GM12878 (cell line): ENCODE measurements around the gene PDE8B.

Experiments used
- BRCA1 ChIP-seq: IDR thresholded peaks from 2 replicates; pipeline ENCODE4 v1.6.1; 2011; ENCODE audit warnings: low read depth, low read length, improper control_type of control experiment
- EGR1 ChIP-seq, 2 experiments: IDR thresholded peaks; 1 replicate in 1 of 2; 2 replicates in 1 of 2; pipeline ENCODE4 v1.6.1; 2011 to 2012; ENCODE audit warnings: low read depth in 2 of 2, low read length in 2 of 2, borderline replicate concordance in 1 of 2, mild to moderate bottlenecking in 1 of 2, moderate library complexity in 1 of 2
- HDAC2 ChIP-seq: fragments of 200-600 bp; sonication (generic); IDR thresholded peaks from 2 replicates; pipeline ENCODE4 v1.6.1; 2017
- JUNB ChIP-seq: IDR thresholded peaks from 2 replicates; pipeline ENCODE4 v1.6.1; 2016; ENCODE audit warnings: antibody characterized with exemption, mild to moderate bottlenecking
- JUND ChIP-seq: IDR thresholded peaks from 2 replicates; pipeline ENCODE4 v1.6.1; 2012; ENCODE audit warnings: low read depth, mild to moderate bottlenecking, low read length, improper control_type of control experiment, moderate library complexity
- KDM1A ChIP-seq: fragments of 200-600 bp; sonication (generic); IDR thresholded peaks from 2 replicates; pipeline ENCODE4 v1.6.1; 2016; ENCODE audit warnings: borderline replicate concordance
- MEF2B ChIP-seq: fragments of 450-650 bp; IDR thresholded peaks from 2 replicates; pipeline ENCODE4 v1.6.1; 2018; ENCODE audit warnings: mild to moderate bottlenecking, moderate library complexity; ENCODE audit not compliant: partially characterized antibody, poor library complexity, severe bottlenecking
- SUZ12 ChIP-seq: fragments of 200-600 bp; sonication (generic); IDR thresholded peaks from one replicate; pipeline ENCODE4 v1.6.1; 2018; ENCODE audit warnings: antibody characterized with exemption, mild to moderate bottlenecking; ENCODE audit not compliant: unreplicated experiment
- ZNF274 ChIP-seq: IDR thresholded peaks from one replicate; pipeline ENCODE4 v1.8.0; 2011; ENCODE audit not compliant: insufficient read length, insufficient read depth
- TF ChIP-seq, protein P1 (sequence below), 3 experiments: IDR thresholded peaks in 2 of 3; conservative IDR thresholded peaks in 1 of 3; 2 replicates each; pipeline ENCODE4 v1.5.1; 2011; ENCODE audit warnings: low read depth in 3 of 3, low read length in 3 of 3, mild to moderate bottlenecking in 3 of 3, control low read depth in 2 of 3, moderate library complexity in 2 of 3, inconsistent platforms in 1 of 3, mixed read lengths in 1 of 3; ENCODE audit not compliant: control insufficient read depth in 2 of 3, insufficient read depth in 1 of 3; ENCODE audit errors: extremely low read depth in 1 of 3
- TF ChIP-seq, protein P2 (sequence below): fragments of 450-650 bp; formaldehyde crosslinking; IDR thresholded peaks from 2 replicates; pipeline ENCODE4 v1.4.0; 2020; ENCODE audit warnings: mild to moderate bottlenecking, moderate library complexity

DNA sequence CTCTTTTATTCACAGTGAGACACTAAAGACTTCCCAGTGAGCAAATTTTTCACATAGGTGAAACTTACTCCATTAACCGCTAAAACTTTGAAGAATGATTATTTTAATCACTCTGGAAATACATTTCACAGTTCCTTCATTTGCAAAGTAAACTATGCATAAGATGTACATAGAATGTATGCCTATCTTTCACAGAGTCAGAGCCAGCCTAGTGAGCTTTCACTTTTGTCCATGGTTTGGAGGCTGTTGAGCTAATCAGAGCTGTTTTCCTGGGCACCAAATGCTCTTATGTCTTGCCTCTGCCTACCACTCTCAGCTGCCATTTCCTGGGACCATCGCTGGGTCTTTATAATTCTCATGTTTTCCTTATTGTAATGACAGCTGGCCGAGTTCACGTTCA, 67.3 kb downstream of the PDE8B start:
- TF ChIP-seq KDM1A: no peak
- TF ChIP-seq SUZ12: no peak
- TF ChIP-seq HDAC2: no peak
- TF ChIP-seq MEF2B: no peak
- TF ChIP-seq, protein P1, sequence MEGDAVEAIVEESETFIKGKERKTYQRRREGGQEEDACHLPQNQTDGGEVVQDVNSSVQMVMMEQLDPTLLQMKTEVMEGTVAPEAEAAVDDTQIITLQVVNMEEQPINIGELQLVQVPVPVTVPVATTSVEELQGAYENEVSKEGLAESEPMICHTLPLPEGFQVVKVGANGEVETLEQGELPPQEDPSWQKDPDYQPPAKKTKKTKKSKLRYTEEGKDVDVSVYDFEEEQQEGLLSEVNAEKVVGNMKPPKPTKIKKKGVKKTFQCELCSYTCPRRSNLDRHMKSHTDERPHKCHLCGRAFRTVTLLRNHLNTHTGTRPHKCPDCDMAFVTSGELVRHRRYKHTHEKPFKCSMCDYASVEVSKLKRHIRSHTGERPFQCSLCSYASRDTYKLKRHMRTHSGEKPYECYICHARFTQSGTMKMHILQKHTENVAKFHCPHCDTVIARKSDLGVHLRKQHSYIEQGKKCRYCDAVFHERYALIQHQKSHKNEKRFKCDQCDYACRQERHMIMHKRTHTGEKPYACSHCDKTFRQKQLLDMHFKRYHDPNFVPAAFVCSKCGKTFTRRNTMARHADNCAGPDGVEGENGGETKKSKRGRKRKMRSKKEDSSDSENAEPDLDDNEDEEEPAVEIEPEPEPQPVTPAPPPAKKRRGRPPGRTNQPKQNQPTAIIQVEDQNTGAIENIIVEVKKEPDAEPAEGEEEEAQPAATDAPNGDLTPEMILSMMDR (IDR thresholded peaks at IDR 0.05 in 2 of 3, conservative IDR thresholded peaks at IDR 0.05 in 1 of 3; ENCODE audit: control insufficient read depth in 2 of 3, extremely low read depth in 1 of 3, insufficient read depth in 1 of 3, low read depth in 3 of 3, low read length in 3 of 3): no peak
- no peak for TF ChIP-seq JUNB
- TF ChIP-seq BRCA1: no peak
- TF ChIP-seq ZNF274: no peak
- TF ChIP-seq JUND: no peak
- TF ChIP-seq, protein P2, sequence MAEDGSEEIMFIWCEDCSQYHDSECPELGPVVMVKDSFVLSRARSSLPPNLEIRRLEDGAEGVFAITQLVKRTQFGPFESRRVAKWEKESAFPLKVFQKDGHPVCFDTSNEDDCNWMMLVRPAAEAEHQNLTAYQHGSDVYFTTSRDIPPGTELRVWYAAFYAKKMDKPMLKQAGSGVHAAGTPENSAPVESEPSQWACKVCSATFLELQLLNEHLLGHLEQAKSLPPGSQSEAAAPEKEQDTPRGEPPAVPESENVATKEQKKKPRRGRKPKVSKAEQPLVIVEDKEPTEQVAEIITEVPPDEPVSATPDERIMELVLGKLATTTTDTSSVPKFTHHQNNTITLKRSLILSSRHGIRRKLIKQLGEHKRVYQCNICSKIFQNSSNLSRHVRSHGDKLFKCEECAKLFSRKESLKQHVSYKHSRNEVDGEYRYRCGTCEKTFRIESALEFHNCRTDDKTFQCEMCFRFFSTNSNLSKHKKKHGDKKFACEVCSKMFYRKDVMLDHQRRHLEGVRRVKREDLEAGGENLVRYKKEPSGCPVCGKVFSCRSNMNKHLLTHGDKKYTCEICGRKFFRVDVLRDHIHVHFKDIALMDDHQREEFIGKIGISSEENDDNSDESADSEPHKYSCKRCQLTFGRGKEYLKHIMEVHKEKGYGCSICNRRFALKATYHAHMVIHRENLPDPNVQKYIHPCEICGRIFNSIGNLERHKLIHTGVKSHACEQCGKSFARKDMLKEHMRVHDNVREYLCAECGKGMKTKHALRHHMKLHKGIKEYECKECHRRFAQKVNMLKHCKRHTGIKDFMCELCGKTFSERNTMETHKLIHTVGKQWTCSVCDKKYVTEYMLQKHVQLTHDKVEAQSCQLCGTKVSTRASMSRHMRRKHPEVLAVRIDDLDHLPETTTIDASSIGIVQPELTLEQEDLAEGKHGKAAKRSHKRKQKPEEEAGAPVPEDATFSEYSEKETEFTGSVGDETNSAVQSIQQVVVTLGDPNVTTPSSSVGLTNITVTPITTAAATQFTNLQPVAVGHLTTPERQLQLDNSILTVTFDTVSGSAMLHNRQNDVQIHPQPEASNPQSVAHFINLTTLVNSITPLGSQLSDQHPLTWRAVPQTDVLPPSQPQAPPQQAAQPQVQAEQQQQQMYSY (CRISPR knock-in tag): no peak
- TF ChIP-seq EGR1 (IDR thresholded peaks at IDR 0.05; ENCODE audit: borderline replicate concordance in 1 of 2, low read depth in 2 of 2, low read length in 2 of 2): no peak
